Measurements from ENCODE around the gene ATOH8.

DNA sequence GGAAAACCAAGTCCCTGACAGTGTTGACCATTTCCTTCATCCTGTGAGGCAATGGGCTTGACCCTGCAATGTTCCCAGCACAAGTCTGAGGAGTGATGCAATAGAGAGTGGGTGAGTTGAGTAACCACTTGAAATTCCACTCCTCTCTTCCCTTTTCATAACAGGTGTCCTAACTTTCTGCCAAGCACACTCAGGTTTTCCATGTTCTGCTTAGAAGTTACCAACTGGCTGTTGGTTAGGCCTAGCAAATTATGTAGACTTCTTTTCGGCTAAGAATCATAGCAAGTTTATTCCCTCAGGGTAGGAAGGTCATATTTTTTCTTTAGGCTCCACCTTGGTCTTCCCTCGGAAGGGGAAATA is 48.1 kb upstream of the ATOH8 start:
- no peak for TF ChIP-seq YY1 (IDR thresholded peaks at IDR 0.05; ENCODE audit: insufficient read depth, insufficient read length)
- no peak for TF ChIP-seq ZNF274 (IDR thresholded peaks at IDR 0.05; ENCODE audit: low read depth, low read length)

All from NT2/D1 (cell line).